ENCODE measurements around the gene B3GNT2.
A peak's percentile ranks its signal among the peaks of the same experiment; 100 is the strongest.

B3GNT2 gene

GRCh38 chr2:62205554-62205953, 9.6 kb downstream of the B3GNT2 start:
- no peak for DNase-seq

- DNase-seq, result no peak
These were observed 10.1 kb downstream of the B3GNT2 start for GRCh38 chr2:62206024-62206423.

- DNase-seq, result no peak
These were observed 11.6 kb downstream of the B3GNT2 start for GRCh38 chr2:62207491-62207890.

- no peak for DNase-seq
These were observed 12.3 kb downstream of the B3GNT2 start for GRCh38 chr2:62208074-62208757.

GRCh38 chr2:62208758-62209114, 12.8 kb downstream of the B3GNT2 start:
- no peak for DNase-seq

GRCh38 chr2:62209427-62209991, 13.6 kb downstream of the B3GNT2 start:
- DNase-seq, result no peak

GRCh38 chr2:62215306-62216064, 19.6 kb downstream of the B3GNT2 start:
- peak; percentile 41 for DNase-seq

- DNase-seq, result no peak
These were observed 20.2 kb downstream of the B3GNT2 start for GRCh38 chr2:62216113-62216512.

- DNase-seq, result no peak
These were observed 20.7 kb downstream of the B3GNT2 start for GRCh38 chr2:62216616-62217015.

GRCh38 chr2:62217421-62217820, 21.5 kb downstream of the B3GNT2 start:
- no peak for DNase-seq

GRCh38 chr2:62217970-62218369, 22.1 kb downstream of the B3GNT2 start:
- DNase-seq, result no peak

GRCh38 chr2:62219407-62220159, 23.7 kb downstream of the B3GNT2 start:
- DNase-seq, result no peak

- no peak for DNase-seq
These were observed 25.2 kb downstream of the B3GNT2 start for GRCh38 chr2:62221141-62221540.

GRCh38 chr2:62222171-62222570, 26.3 kb downstream of the B3GNT2 start:
- no peak for DNase-seq

GRCh38 chr2:62222674-62223073, 26.8 kb downstream of the B3GNT2 start:
- no peak for DNase-seq

GRCh38 chr2:62224976-62225375, 29.1 kb downstream of the B3GNT2 start:
- DNase-seq, result no peak

GRCh38 chr2:62227386-62228075, 31.6 kb downstream of the B3GNT2 start:
- no peak for DNase-seq

- DNase-seq, result no peak
These were observed 33.2 kb downstream of the B3GNT2 start for GRCh38 chr2:62229082-62229605.

- no peak for DNase-seq
These were observed 35.6 kb downstream of the B3GNT2 start for GRCh38 chr2:62231541-62231940.

GRCh38 chr2:62234755-62235655, 39.1 kb downstream of the B3GNT2 start:
- no peak for DNase-seq

- DNase-seq, result no peak
These were observed 40.6 kb downstream of the B3GNT2 start for GRCh38 chr2:62236499-62236898.

GRCh38 chr2:62238236-62238635, 42.3 kb downstream of the B3GNT2 start:
- DNase-seq, result no peak
